Neural crest cell (in vitro differentiated cells): ENCODE results near the gene CCT4. TPM values are rescaled to one million over a fixed set of nuclear protein-coding genes. Genes with fewer than 3 reads are reported as not detected.

ENCODE experiments used
- DNase-seq: peaks from one replicate; pipeline ENCODE4 v3.0.0; 2021; ENCODE audit warnings: low read depth, mixed read lengths, low spot score
- H3K27ac Mint-ChIP-seq: one replicate; pipeline ENCODE4 v1.8.0; 2021; ENCODE audit warnings: mild to moderate bottlenecking, mixed read lengths; ENCODE audit not compliant: unreplicated experiment
- H3K27me3 Mint-ChIP-seq: 2 replicates; pipeline ENCODE4 v1.8.0; 2021; ENCODE audit warnings: low read depth, mild to moderate bottlenecking, mixed read lengths
- H3K36me3 Mint-ChIP-seq: 2 replicates; pipeline ENCODE4 v1.8.0; 2021; ENCODE audit warnings: low read depth, mild to moderate bottlenecking, mixed read lengths
- H3K4me1 Mint-ChIP-seq: 2 replicates; pipeline ENCODE4 v1.8.0; 2021; ENCODE audit warnings: mixed read lengths
- H3K4me3 Mint-ChIP-seq: one replicate; pipeline ENCODE4 v1.8.0; 2021; ENCODE audit warnings: mild to moderate bottlenecking, mixed read lengths
- H3K9me3 Mint-ChIP-seq: 2 replicates; pipeline ENCODE4 v1.8.0; 2021; ENCODE audit warnings: mixed read lengths
- CTCF ChIP-seq: fragments of 200-600 bp; sonication (generic); conservative IDR thresholded peaks from 2 replicates; pipeline ENCODE4 v1.5.0; 2021; ENCODE audit warnings: antibody characterized with exemption, mild to moderate bottlenecking
- long read RNA-seq: library from polyadenylated mRNA; unstranded; transcript quantifications from one replicate; pipeline ENCODE4 v2.0.0, GENCODE V29; 2020
- total RNA-seq: library from RNA; stranded (reverse); gene quantifications from 2 replicates; pipeline ENCODE4 v1.2.1, GENCODE V29; 2021

CCT4 gene
- 259 and 277 TPM in 2 replicates for total RNA-seq
- long read RNA-seq, transcript CCT4-201 (14 exons, 2,520 nt), result major isoform, 1,403 of 1,490 reads
- long read RNA-seq, partial matches to known transcripts, result 20 of 1,490 reads
- long read RNA-seq, other reads (novel, unspliced or antisense), result 62 of 1,490 reads

GRCh38 chr2:61888267-61889055 is at the start of gene CCT4:
Gene CCT4, minus strand, starts transcription at chr2:61888656. Its CDS starts 149 bp downstream, at chr2:61888507.
- Mint-ChIP-seq H3K4me1 (peaks cover 28% of the 10 kb centered on the region), H3K36me3 (peaks cover 8% of the 10 kb centered on the region), H3K4me3 (peak within 1 kb of the TSS; percentile 99), H3K9me3 (no peaks in the 10 kb centered on the region), H3K27ac (peak within 1 kb of the TSS; percentile 100), H3K27me3 (no peaks in the 10 kb centered on the region)
- DNase-seq, result peak; percentile 95
- no peak for TF ChIP-seq CTCF

- Mint-ChIP-seq H3K9me3 (no peaks in the 10 kb centered on the region), H3K27me3 (no peaks in the 10 kb centered on the region), H3K36me3 (no peaks in the 10 kb centered on the region), H3K4me3 (no peak overlapping the region), H3K4me1 (no peaks in the 10 kb centered on the region), H3K27ac (no peak overlapping the region)
- TF ChIP-seq CTCF, result no peak
- no peak for DNase-seq
Measured at GRCh38 chr2:61937886-61938285, 49.4 kb upstream of the CCT4 start.

GRCh38 chr2:61937098-61937497 is 48.6 kb upstream of the CCT4 start:
- H3K36me3 Mint-ChIP-seq, result peaks cover 3% of the 10 kb centered on the region
- H3K4me3 Mint-ChIP-seq, result no peak overlapping the region
- H3K27ac Mint-ChIP-seq, result no peak overlapping the region
- no peak for DNase-seq
- H3K9me3 Mint-ChIP-seq, result peaks cover 4% of the 10 kb centered on the region
- H3K4me1 Mint-ChIP-seq, result no peaks in the 10 kb centered on the region
- no peaks in the 10 kb centered on the region for H3K27me3 Mint-ChIP-seq
- TF ChIP-seq CTCF, result no peak

GRCh38 chr2:61928826-61929461 is 40.5 kb upstream of the CCT4 start:
- Mint-ChIP-seq H3K27me3 (no peaks in the 10 kb centered on the region), H3K27ac (no peak overlapping the region)

More at GRCh38 chr2:61928826-61929461, 40.5 kb upstream of the CCT4 start:
- no peak overlapping the region for H3K4me3 Mint-ChIP-seq
- H3K4me1 Mint-ChIP-seq, result peaks cover 3% of the 10 kb centered on the region
- DNase-seq, result no peak
- peaks cover 3% of the 10 kb centered on the region for H3K36me3 Mint-ChIP-seq
- H3K9me3 Mint-ChIP-seq, result peaks cover 6% of the 10 kb centered on the region
- no peak for TF ChIP-seq CTCF
